Measurements from ENCODE around the gene CORO2B. TPM values are rescaled to one million over a fixed set of nuclear protein-coding genes. Genes with fewer than 3 reads are reported as not detected.
A peak's percentile ranks its signal among the peaks of the same experiment; 100 is the strongest.

Gene CORO2B
- total RNA-seq, 3 donors from 2014 or later: 1.3 to 4.7 (median 1.9) TPM

GRCh38 chr15:68698708-68699107, 119.9 kb downstream of the CORO2B start:
- Histone ChIP-seq H3K4me3 (no peak overlapping the region), H3K9me3 (no peaks in the 10 kb centered on the region), H3K4me1 (ENCODE audit: low read depth) (no peaks in the 10 kb centered on the region), H3K36me3 (ENCODE audit: low read depth) (no peaks in the 10 kb centered on the region)
- TF ChIP-seq CTCF (IDR thresholded peaks at IDR 0.05): no peak
- DNase-seq (no peak), ATAC-seq (no peak)
- intact Hi-C loops (cut with DNase I, micrococcal nuclease): no loop called here

GRCh38 chr15:68699124-68699880, 120.5 kb downstream of the CORO2B start:
- intact Hi-C loops (cut with DNase I, micrococcal nuclease): no loop called here
- H3K9me3 ChIP-seq: no peaks in the 10 kb centered on the region

GRCh38 chr15:68699881-68700454, 121.2 kb downstream of the CORO2B start:
- H3K36me3 ChIP-seq (ENCODE audit: low read depth): no peaks in the 10 kb centered on the region
- intact Hi-C loops (cut with DNase I, micrococcal nuclease): no loop called here
- H3K4me3 ChIP-seq: no peak overlapping the region
- H3K4me1 ChIP-seq (ENCODE audit: low read depth): no peaks in the 10 kb centered on the region
- no peak for TF ChIP-seq CTCF (IDR thresholded peaks at IDR 0.05)
- ATAC-seq (no peak), DNase-seq (no peak)
- H3K9me3 ChIP-seq: no peaks in the 10 kb centered on the region

More at GRCh38 chr15:68699124-68699880, 120.5 kb downstream of the CORO2B start:
- no peaks in the 10 kb centered on the region for H3K36me3 ChIP-seq (ENCODE audit: low read depth)
- no peak for TF ChIP-seq CTCF (IDR thresholded peaks at IDR 0.05)
- H3K4me1 ChIP-seq (ENCODE audit: low read depth): no peaks in the 10 kb centered on the region
- H3K4me3 ChIP-seq: no peak overlapping the region
- no peak for ATAC-seq
- no peak for DNase-seq

GRCh38 chr15:68700455-68701123, 121.8 kb downstream of the CORO2B start:
- TF ChIP-seq CTCF (IDR thresholded peaks at IDR 0.05): no peak
- intact Hi-C loops (cut with DNase I, micrococcal nuclease): no loop called here
- Histone ChIP-seq H3K4me3 (no peak overlapping the region), H3K36me3 (ENCODE audit: low read depth) (no peaks in the 10 kb centered on the region), H3K4me1 (ENCODE audit: low read depth) (no peaks in the 10 kb centered on the region), H3K9me3 (no peaks in the 10 kb centered on the region)
- DNase-seq: peak in 1 of 3 donors; percentile 13
- peak; percentile 36 for ATAC-seq

GRCh38 chr15:68701886-68702285, 123.1 kb downstream of the CORO2B start:
- Histone ChIP-seq H3K4me1 (ENCODE audit: low read depth) (no peaks in the 10 kb centered on the region), H3K4me3 (no peak overlapping the region), H3K9me3 (no peaks in the 10 kb centered on the region), H3K36me3 (ENCODE audit: low read depth) (no peaks in the 10 kb centered on the region)
- no peak for ATAC-seq
- DNase-seq: no peak
- intact Hi-C loops (cut with DNase I, micrococcal nuclease): no loop called here
- TF ChIP-seq CTCF (IDR thresholded peaks at IDR 0.05): no peak

Measured in mucosa of descending colon (tissue), 3 donors.